ENCODE results near the gene ANKRD18B. TPM values are rescaled to one million over a fixed set of nuclear protein-coding genes. Genes with fewer than 3 reads are reported as not detected.
A peak's percentile ranks its signal among the peaks of the same experiment; 100 is the strongest.
"Not testable (repeated sequence)": the region's sequence is repeated elsewhere in the genome, so short reads cannot be mapped to it uniquely, and the experiment has no call there.

Gene ANKRD18B
- total and polyA plus RNA-seq, 2 experiments from 2014 or later, result 0.13 to 0.65 TPM

DNA sequence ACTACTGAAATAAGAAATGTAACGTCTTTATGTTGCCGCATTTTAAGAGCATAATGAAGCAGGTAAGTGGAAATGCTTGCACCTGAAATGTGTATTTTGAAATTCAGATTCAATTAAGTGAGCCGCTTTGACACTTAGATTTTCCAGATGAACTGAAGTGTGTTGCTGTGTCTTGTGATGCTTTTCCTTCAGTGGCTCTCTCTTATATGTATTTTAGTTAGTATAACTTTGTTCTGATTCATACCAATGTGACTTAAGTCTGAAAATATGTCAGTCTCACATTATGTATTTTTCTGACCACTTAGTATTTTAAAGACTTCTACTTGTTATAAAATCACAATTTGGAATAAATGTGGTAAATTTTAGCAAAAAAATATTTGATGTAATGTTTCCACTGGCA lies 25.4 kb downstream of the ANKRD18B start:
- not testable (repeated sequence) for H3K4me3 ChIP-seq; H3K9me3 ChIP-seq (ENCODE audit: low read depth); H4K20me1 ChIP-seq (ENCODE audit: insufficient read depth, poor library complexity, severe bottlenecking); H3K27ac ChIP-seq; H3K4me1 ChIP-seq (ENCODE audit: insufficient read depth); H2AFZ ChIP-seq; H3K79me2 ChIP-seq; DNase-seq (ENCODE audit: low spot score); H3K4me2 ChIP-seq; H3K9me2 ChIP-seq (replicated peaks; ENCODE audit: insufficient read depth); H3K36me3 ChIP-seq (replicated peaks; ENCODE audit: insufficient read depth, low read depth); H3K27me3 ChIP-seq
- 95% methylated on average over 3 of the region's 3 CpGs for WGBS (ENCODE audit: low lambda C conversion rate, missing lambda C conversion rate)

DNA sequence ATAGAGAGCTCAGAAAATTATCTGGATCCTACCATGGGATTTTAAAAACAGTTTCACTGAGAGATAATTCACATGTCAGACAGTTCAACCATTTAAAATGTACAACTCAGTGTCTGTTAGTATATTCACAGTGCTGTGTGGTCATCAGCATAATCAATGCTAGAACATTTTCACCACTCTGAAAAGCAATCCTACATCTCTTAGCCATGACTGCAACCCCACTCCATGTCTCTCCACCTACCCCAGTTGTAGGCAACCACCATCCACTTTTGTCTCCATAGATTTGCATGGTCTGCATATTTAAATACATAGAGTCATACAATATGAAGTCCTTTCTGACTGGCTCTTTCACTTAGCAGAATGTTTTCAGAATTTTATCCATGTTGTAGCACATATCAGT lies 27.1 kb downstream of the ANKRD18B start:
- H3K27me3 ChIP-seq; H2AFZ ChIP-seq; H3K4me1 ChIP-seq (ENCODE audit: insufficient read depth); H3K27ac ChIP-seq; H3K4me2 ChIP-seq; DNase-seq (ENCODE audit: low spot score); H3K9me3 ChIP-seq (ENCODE audit: low read depth); H3K79me2 ChIP-seq; H3K9me2 ChIP-seq (replicated peaks; ENCODE audit: insufficient read depth); H4K20me1 ChIP-seq (ENCODE audit: insufficient read depth, poor library complexity, severe bottlenecking); H3K36me3 ChIP-seq (replicated peaks; ENCODE audit: insufficient read depth, low read depth); H3K4me3 ChIP-seq: not testable (repeated sequence)

DNA sequence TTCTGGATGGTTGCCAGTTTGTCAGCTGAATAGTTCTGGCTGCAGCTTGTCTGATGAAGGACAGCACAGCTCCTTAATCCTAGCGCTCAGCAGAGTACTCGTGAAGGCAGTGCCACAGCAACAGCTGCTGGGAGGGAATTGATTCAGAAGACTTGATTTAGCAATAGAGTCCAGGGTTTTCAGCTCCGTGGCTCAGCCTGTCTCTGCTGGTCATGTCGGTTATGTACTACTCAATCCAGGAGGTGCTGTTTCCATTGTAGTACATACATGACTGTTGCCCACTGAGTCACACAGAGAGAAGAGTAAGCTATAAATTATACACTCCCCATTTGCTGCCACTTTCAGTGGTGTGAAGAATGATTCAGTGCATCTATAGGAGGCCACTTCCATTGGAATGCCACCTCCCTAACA lies 28.3 kb downstream of the ANKRD18B start:
- H3K9me2 ChIP-seq (replicated peaks; ENCODE audit: insufficient read depth); H3K4me1 ChIP-seq (ENCODE audit: insufficient read depth); H3K27me3 ChIP-seq; H3K4me3 ChIP-seq; H3K27ac ChIP-seq; H3K79me2 ChIP-seq; H3K4me2 ChIP-seq; H3K36me3 ChIP-seq (replicated peaks; ENCODE audit: insufficient read depth, low read depth); H3K9me3 ChIP-seq (ENCODE audit: low read depth); H2AFZ ChIP-seq; H4K20me1 ChIP-seq (ENCODE audit: insufficient read depth, poor library complexity, severe bottlenecking): not testable (repeated sequence)
- peak; percentile 35 for DNase-seq (ENCODE audit: low spot score)
- 56% methylated on average over 4 of the region's 4 CpGs for WGBS (ENCODE audit: low lambda C conversion rate, missing lambda C conversion rate)

DNA sequence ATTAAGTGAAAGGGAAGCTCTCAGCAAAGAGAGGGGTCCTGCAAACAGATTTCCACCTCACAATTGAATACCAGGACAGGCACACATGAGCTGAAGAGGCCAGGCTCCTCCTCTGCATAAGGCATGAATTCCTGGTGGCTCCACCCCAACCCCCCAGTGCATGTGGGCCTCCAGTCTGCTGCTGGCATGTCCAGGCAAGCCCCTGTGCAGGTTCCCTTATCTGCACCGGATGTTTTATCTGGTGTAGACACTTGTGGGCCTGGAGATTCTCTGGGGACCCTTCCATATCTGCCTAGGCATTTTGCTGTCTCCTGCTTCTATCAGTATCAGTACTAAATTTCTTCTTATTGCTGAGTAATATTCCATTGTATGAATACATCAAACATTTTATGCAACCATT lies 36.2 kb downstream of the ANKRD18B start:
- not testable (repeated sequence) for H3K4me1 ChIP-seq (ENCODE audit: insufficient read depth); H3K4me3 ChIP-seq; H3K79me2 ChIP-seq; H2AFZ ChIP-seq; H4K20me1 ChIP-seq (ENCODE audit: insufficient read depth, poor library complexity, severe bottlenecking); H3K27me3 ChIP-seq; DNase-seq (ENCODE audit: low spot score); H3K9me3 ChIP-seq (ENCODE audit: low read depth); H3K27ac ChIP-seq; H3K4me2 ChIP-seq; H3K9me2 ChIP-seq (replicated peaks; ENCODE audit: insufficient read depth); H3K36me3 ChIP-seq (replicated peaks; ENCODE audit: insufficient read depth, low read depth)
- WGBS (ENCODE audit: low lambda C conversion rate, missing lambda C conversion rate), result 33% methylated on average over 1 of the region's 1 CpG

DNA sequence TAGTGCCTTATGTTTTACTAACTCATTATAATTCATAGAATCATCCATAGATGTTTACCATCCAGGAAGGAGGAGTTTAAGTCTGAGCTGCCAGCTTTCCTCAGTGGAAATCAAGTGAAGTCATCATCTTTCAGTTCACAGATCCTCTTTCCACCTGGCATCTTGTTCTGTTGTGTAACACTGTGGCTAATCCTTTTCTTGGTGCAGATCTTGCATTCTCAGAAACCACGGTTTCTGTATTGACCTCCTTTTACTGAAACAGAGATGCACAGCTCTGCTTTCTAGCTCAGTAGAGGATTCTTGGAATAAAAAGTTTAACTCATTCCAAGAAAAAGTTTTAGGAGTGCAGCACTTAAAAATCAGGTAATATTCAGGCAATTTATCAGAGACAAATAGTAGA lies 38.1 kb downstream of the ANKRD18B start:
- not testable (repeated sequence) for H3K4me2 ChIP-seq; H3K79me2 ChIP-seq; H4K20me1 ChIP-seq (ENCODE audit: insufficient read depth, poor library complexity, severe bottlenecking); H3K27me3 ChIP-seq; H3K9me3 ChIP-seq (ENCODE audit: low read depth); DNase-seq (ENCODE audit: low spot score); H3K4me3 ChIP-seq; H3K4me1 ChIP-seq (ENCODE audit: insufficient read depth); H3K36me3 ChIP-seq (replicated peaks; ENCODE audit: insufficient read depth, low read depth); H3K27ac ChIP-seq; H3K9me2 ChIP-seq (replicated peaks; ENCODE audit: insufficient read depth); H2AFZ ChIP-seq
- 52% methylated on average over 1 of the region's 1 CpG for WGBS (ENCODE audit: low lambda C conversion rate, missing lambda C conversion rate)

DNA sequence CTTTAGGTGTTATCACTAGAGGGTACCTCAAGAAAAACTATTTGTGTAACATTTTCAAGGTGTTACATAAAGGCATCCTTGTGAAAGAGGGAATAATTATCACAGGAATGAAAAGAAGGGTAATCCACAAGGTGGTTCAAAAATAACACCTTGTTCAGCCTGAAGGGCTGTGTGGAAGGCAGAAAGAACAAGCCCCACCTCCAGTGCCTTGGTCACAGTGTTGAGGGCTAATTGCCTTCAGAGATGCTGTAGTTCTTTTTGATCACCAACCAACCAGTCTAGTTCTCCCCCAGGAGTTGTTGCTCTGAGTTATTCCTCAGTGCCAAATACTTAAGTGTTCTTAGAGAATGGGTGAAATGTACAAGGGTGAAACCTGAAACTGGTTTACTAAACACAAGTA lies 43.7 kb downstream of the ANKRD18B start:
- H3K4me1 ChIP-seq (ENCODE audit: insufficient read depth); H3K4me3 ChIP-seq; DNase-seq (ENCODE audit: low spot score); H2AFZ ChIP-seq; H3K9me2 ChIP-seq (replicated peaks; ENCODE audit: insufficient read depth); H3K36me3 ChIP-seq (replicated peaks; ENCODE audit: insufficient read depth, low read depth); H3K4me2 ChIP-seq; H4K20me1 ChIP-seq (ENCODE audit: insufficient read depth, poor library complexity, severe bottlenecking); H3K27me3 ChIP-seq; H3K27ac ChIP-seq; H3K9me3 ChIP-seq (ENCODE audit: low read depth); H3K79me2 ChIP-seq: not testable (repeated sequence)

DNA sequence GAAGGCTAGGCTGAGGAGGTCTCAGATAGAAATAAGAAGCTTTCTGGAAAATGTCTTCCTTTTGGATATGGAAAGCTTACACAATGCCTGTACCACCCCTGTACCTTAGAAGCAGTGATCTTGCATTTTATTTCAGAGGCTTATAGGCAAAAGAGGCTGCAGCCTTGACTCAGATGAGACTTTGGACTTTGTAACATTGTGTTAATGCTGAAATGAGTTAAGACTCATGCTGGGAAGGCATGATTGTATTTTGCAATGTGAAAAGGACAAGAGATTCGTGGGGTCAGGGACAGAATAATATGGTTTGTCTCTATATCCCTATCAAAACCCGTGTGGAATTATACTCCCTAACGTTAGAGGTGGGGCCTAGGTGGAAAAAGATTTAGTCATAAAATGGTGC lies 53.7 kb downstream of the ANKRD18B start:
- WGBS (ENCODE audit: low lambda C conversion rate, missing lambda C conversion rate), result 61% methylated on average over 3 of the region's 3 CpGs
- not testable (repeated sequence) for H3K9me2 ChIP-seq (replicated peaks; ENCODE audit: insufficient read depth); H3K4me3 ChIP-seq; H2AFZ ChIP-seq; H3K79me2 ChIP-seq; H3K4me2 ChIP-seq; H3K36me3 ChIP-seq (replicated peaks; ENCODE audit: insufficient read depth, low read depth); H3K27me3 ChIP-seq; H4K20me1 ChIP-seq (ENCODE audit: insufficient read depth, poor library complexity, severe bottlenecking); H3K4me1 ChIP-seq (ENCODE audit: insufficient read depth); H3K9me3 ChIP-seq (ENCODE audit: low read depth)
- peak overlapping the region; percentile 8 for H3K27ac ChIP-seq
- peak; percentile 10 for DNase-seq (ENCODE audit: low spot score)

DNA sequence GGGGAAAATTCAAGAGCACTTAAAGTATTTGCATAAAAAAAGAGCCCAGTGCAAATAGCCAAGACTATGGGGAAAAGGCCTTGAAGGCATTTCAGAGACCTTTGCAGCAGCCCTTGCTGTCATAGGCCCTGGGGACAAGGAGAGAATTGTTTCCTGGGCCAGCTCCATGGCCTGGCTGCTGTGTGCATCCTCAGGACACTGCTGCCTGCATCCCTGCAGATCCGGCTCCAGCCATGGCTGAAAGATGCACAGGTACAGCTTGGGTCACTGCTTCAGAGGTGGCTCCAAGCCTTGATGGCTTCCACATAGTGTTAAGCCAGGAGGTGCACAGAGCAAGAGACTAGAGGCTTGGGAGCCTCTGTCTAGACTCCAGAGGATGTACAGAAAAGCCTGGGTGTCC lies 55.9 kb downstream of the ANKRD18B start:
- H2AFZ ChIP-seq; H3K9me3 ChIP-seq (ENCODE audit: low read depth); H3K27ac ChIP-seq; H3K27me3 ChIP-seq; H3K9me2 ChIP-seq (replicated peaks; ENCODE audit: insufficient read depth); DNase-seq (ENCODE audit: low spot score); H4K20me1 ChIP-seq (ENCODE audit: insufficient read depth, poor library complexity, severe bottlenecking); H3K36me3 ChIP-seq (replicated peaks; ENCODE audit: insufficient read depth, low read depth); H3K4me1 ChIP-seq (ENCODE audit: insufficient read depth); H3K4me3 ChIP-seq; H3K79me2 ChIP-seq; H3K4me2 ChIP-seq: not testable (repeated sequence)
- WGBS (ENCODE audit: low lambda C conversion rate, missing lambda C conversion rate), result 90% methylated on average over 1 of the region's 1 CpG

DNA sequence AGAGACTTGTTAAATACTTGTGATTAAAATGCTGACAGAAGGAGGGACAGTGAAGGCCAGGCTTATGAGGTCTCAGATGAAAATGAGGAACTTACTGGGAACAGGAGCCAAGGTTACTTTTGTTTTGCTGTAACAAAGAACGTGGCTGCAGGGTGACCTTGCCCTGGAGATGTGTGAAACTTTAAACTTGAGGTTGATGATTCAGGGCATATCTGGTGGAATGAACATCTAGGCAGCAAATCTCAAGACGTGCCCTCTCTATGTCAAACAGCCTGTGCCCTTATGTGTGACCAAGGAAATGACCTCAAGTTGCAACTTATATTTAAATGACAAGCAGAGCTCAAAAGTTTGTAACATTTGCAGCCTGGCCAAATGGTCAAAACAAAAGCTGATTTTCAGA lies 58.6 kb downstream of the ANKRD18B start:
- H3K79me2 ChIP-seq; H2AFZ ChIP-seq; H4K20me1 ChIP-seq (ENCODE audit: insufficient read depth, poor library complexity, severe bottlenecking); H3K9me3 ChIP-seq (ENCODE audit: low read depth); H3K4me1 ChIP-seq (ENCODE audit: insufficient read depth); H3K4me2 ChIP-seq; H3K4me3 ChIP-seq; H3K9me2 ChIP-seq (replicated peaks; ENCODE audit: insufficient read depth); H3K27ac ChIP-seq; H3K27me3 ChIP-seq; H3K36me3 ChIP-seq (replicated peaks; ENCODE audit: insufficient read depth, low read depth); DNase-seq (ENCODE audit: low spot score): not testable (repeated sequence)
- WGBS (ENCODE audit: low lambda C conversion rate, missing lambda C conversion rate), result 77% methylated on average over 2 of the region's 2 CpGs

DNA sequence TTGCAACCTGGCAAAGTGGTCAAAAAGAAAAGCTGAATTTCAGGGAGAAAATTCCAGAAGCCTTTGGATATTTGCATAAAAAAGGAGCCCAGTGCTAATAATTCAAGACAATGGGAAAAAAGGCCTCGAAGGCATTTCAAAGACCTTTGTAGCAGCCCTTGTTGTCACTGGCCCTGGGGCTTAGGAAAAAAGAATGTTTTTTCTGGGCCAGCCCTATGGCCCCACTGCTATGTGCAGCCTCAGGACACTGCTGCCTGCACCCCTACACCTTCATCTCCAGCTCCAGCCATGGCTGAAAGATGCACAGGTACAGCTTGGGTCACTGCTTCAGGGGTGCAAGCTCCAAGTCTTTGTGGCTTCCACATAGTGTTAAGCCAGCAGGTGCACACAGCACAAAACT lies 62.1 kb downstream of the ANKRD18B start:
- H3K27ac ChIP-seq, result not testable (repeated sequence)

More for the DNA sequence above, 62.1 kb downstream of the ANKRD18B start:
- not testable (repeated sequence) for H2AFZ ChIP-seq; H3K4me2 ChIP-seq; H3K4me1 ChIP-seq (ENCODE audit: insufficient read depth); H3K4me3 ChIP-seq; H3K9me3 ChIP-seq (ENCODE audit: low read depth); H3K9me2 ChIP-seq (replicated peaks; ENCODE audit: insufficient read depth); H3K36me3 ChIP-seq (replicated peaks; ENCODE audit: insufficient read depth, low read depth); H4K20me1 ChIP-seq (ENCODE audit: insufficient read depth, poor library complexity, severe bottlenecking); DNase-seq (ENCODE audit: low spot score); H3K79me2 ChIP-seq; H3K27me3 ChIP-seq
- WGBS (ENCODE audit: low lambda C conversion rate, missing lambda C conversion rate), result 77% methylated on average over 1 of the region's 1 CpG
